Measurements from ENCODE around the gene BTG2. TPM values are rescaled to one million over a fixed set of nuclear protein-coding genes. Genes with fewer than 3 reads are reported as not detected.

Gene BTG2
- polyA plus RNA-seq, 2 of the 4 experiments (the other 2 are of a cell fraction), result 7.2 to 16.4 TPM

GRCh38 chr1:203290261-203291089 is 14.8 kb upstream of the BTG2 start:
- TF ChIP-seq GATA3 (IDR thresholded peaks at IDR 0.05; ENCODE audit: borderline replicate concordance) (no peak), TFCP2L1 (CRISPR knock-in tag; IDR thresholded peaks at IDR 0.05) (no peak), FOSB (CRISPR knock-in tag; IDR thresholded peaks at IDR 0.05) (no peak), RNF2 (IDR thresholded peaks at IDR 0.05; ENCODE audit: borderline replicate concordance, low read depth) (no peak), EHMT2 (IDR thresholded peaks at IDR 0.05; ENCODE audit: low read depth) (no peak), ATOH8 (CRISPR knock-in tag; IDR thresholded peaks at IDR 0.05; ENCODE audit: low read depth) (no peak)
- CTCF ChIA-PET, result interaction anchor here (0.7 to 13.9 kb wide), 8 partner anchors 13 to 49 kb away, joined by 3 to 175 read pairs (median 5); no protein-coding TSS in a partner anchor
- FAIRE-seq (no peak), ATAC-seq (no peak), DNase-seq (ENCODE audit: low read depth in 1 of 2, low spot score in 1 of 2) (no peak)
- H3K27ac ChIP-seq, result 0 out of 6 replicates have a peak overlapping the region, but pooled peaks of 1 of the 2 experiments have one; percentile 1
- POLR2A ChIA-PET, result interaction anchor here (0.7 kb wide), 1 partner anchor 15 kb away, joined by 3 read pairs; the partner anchor contains the start of gene BTG2
- 94% methylated on average over 29 of the region's 31 CpGs for WGBS (ENCODE audit: missing lambda C conversion rate)
- peak overlapping the region; percentile 62; the same call in 2 of the 3 replicates for H3K4me2 ChIP-seq
- H3K4me3 ChIP-seq, result no peak overlapping the region
- H3K9me3 ChIP-seq, result no peaks in the 10 kb centered on the region
- H3K4me1 ChIP-seq, result peaks cover 14% of the 10 kb centered on the region

- Histone ChIP-seq H3K27ac (0 out of 6 replicates have a peak overlapping the region, but pooled peaks have one; percentile 1 to 11), H3K9me3 (no peaks in the 10 kb centered on the region), H3K4me2 (peak overlapping the region; percentile 62), H3K4me1 (peaks cover 14% of the 10 kb centered on the region), H3K4me3 (no peak overlapping the region)
- 68% methylated on average over 17 of the region's 17 CpGs for whole genome bisulfite sequencing (ENCODE audit: missing lambda C conversion rate)
- no peak for FAIRE-seq
- peak in 1 of 2 experiments; percentile 41 for DNase-seq (ENCODE audit: low read depth in 1 of 2, low spot score in 1 of 2)
- TF ChIP-seq CBX8 (IDR thresholded peaks at IDR 0.05), result no peak
- TF ChIP-seq RFX5 (IDR thresholded peaks at IDR 0.05), result no peak
- TF ChIP-seq FOSL2 (IDR thresholded peaks at IDR 0.05), result no peak
- TF ChIP-seq FOSL2 (CRISPR knock-in tag; IDR thresholded peaks at IDR 0.05), result no peak
- no peak for TF ChIP-seq RAD21 (conservative IDR thresholded peaks at IDR 0.05 in 1 of 2, IDR thresholded peaks at IDR 0.05 in 1 of 2)
- CTCF ChIA-PET, result interaction anchor here (0.7 to 6.7 kb wide), 8 partner anchors 14 to 48 kb away, joined by 3 to 36 read pairs (median 5); no protein-coding TSS in a partner anchor
- POLR2A ChIA-PET, result interaction anchor here (0.7 kb wide), 1 partner anchor 14 kb away, joined by 3 read pairs; the partner anchor contains the start of gene BTG2
- ATAC-seq, result peak in 1 of 2 experiments; percentile 70; a peak in 3 of 6 replicates
Measured at GRCh38 chr1:203291201-203292096, 13.9 kb upstream of the BTG2 start.

DNA sequence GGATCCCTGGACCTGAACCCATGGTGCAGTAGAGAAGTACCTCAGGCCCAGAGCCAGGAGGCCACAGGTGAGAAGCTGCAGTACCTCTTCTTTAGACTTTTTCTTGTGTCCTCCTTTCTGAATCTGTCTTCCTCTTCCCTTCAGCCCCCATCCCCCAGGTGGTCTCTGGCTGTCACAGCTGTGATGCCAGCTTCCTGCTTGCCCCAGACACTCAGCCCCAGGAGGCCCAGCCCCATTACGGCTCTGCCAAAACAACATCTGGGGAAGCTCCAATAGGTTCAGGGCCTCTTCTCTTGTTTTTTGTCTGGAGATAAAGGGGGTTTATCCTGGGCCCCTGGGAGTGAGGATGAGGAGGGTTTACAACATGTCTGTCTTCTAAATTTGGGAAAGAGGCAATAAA is 9.5 kb upstream of the BTG2 start:
- TF ChIP-seq CBX2 (IDR thresholded peaks at IDR 0.05; ENCODE audit: borderline replicate concordance, low read depth) (no peak), BHLHE40 (IDR thresholded peaks at IDR 0.05; ENCODE audit: low read depth, low read length) (no peak), HOXA7 (CRISPR knock-in tag; IDR thresholded peaks at IDR 0.05) (no peak), ZFP36 (IDR thresholded peaks at IDR 0.05; ENCODE audit: borderline replicate concordance, partially characterized antibody) (no peak), NFE2L2 (conservative IDR thresholded peaks at IDR 0.05; ENCODE audit: low read length) (no peak), TFCP2L1 (CRISPR knock-in tag; IDR thresholded peaks at IDR 0.05) (no peak), KDM1A (IDR thresholded peaks at IDR 0.05; ENCODE audit: low read depth) (no peak), EP300 (IDR thresholded peaks at IDR 0.05) (no peak), ZC3H11A (IDR thresholded peaks at IDR 0.05) (no peak), MYC (IDR thresholded peaks at IDR 0.05; ENCODE audit: borderline replicate concordance, low read length) (no peak), ZNF302 (CRISPR knock-in tag; IDR thresholded peaks at IDR 0.05) (no peak), EHMT2 (IDR thresholded peaks at IDR 0.05; ENCODE audit: low read depth) (no peak), NR3C1 (IDR thresholded peaks at IDR 0.05) (no peak), FOSL2 (IDR thresholded peaks at IDR 0.05) (no peak), FOSL2 (CRISPR knock-in tag; IDR thresholded peaks at IDR 0.05) (no peak), MAFK (IDR thresholded peaks at IDR 0.05; ENCODE audit: partially characterized antibody) (no peak), FOSB (CRISPR knock-in tag; IDR thresholded peaks at IDR 0.05) (no peak)
- TF ChIP-seq, protein P1, sequence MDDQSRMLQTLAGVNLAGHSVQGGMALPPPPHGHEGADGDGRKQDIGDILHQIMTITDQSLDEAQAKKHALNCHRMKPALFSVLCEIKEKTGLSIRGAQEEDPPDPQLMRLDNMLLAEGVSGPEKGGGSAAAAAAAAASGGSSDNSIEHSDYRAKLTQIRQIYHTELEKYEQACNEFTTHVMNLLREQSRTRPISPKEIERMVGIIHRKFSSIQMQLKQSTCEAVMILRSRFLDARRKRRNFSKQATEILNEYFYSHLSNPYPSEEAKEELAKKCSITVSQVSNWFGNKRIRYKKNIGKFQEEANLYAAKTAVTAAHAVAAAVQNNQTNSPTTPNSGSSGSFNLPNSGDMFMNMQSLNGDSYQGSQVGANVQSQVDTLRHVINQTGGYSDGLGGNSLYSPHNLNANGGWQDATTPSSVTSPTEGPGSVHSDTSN (IDR thresholded peaks at IDR 0.05), result no peak
- Histone ChIP-seq H3K4me3 (no peak overlapping the region), H3K27ac (no peak overlapping the region), H3K4me1 (peaks cover 9% of the 10 kb centered on the region), H3K9me3 (no peaks in the 10 kb centered on the region), H3K4me2 (no peak overlapping the region)
- ATAC-seq (no peak), FAIRE-seq (no peak), DNase-seq (ENCODE audit: low read depth in 1 of 2, low spot score in 1 of 2) (no peak)
- ChIA-PET POLR2A (interaction anchor here (0.8 kb wide), 1 partner anchor 14 kb away, joined by 3 read pairs; no protein-coding TSS in a partner anchor), CTCF (interaction anchor here (1.0 to 6.7 kb wide), 11 partner anchors 11 to 257 kb away, joined by 3 to 36 read pairs (median 5); no protein-coding TSS in a partner anchor)
- WGBS (ENCODE audit: missing lambda C conversion rate), result 100% methylated on average over 1 of the region's 1 CpG

Measured in A549 (cell line).